Endothelial cell (in vitro differentiated cells): Measurements from ENCODE around the gene GLUD2. TPM values are rescaled to one million over a fixed set of nuclear protein-coding genes. Genes with fewer than 3 reads are reported as not detected.
A peak's percentile ranks its signal among the peaks of the same experiment; 100 is the strongest.
"Not testable (repeated sequence)": the region's sequence is repeated elsewhere in the genome, so short reads cannot be mapped to it uniquely, and the experiment has no call there.

Experiments
- DNase-seq: peaks from one replicate; pipeline ENCODE4 v3.0.0; 2021; ENCODE audit warnings: low spot score
- H3K27ac Mint-ChIP-seq: one replicate; pipeline ENCODE4 v1.8.0; 2021; ENCODE audit warnings: mixed read lengths, inconsistent platforms; ENCODE audit not compliant: unreplicated experiment
- H3K27me3 Mint-ChIP-seq: one replicate; pipeline ENCODE4 v1.8.0; 2021; ENCODE audit warnings: mild to moderate bottlenecking, moderate library complexity, mixed read lengths, inconsistent platforms; ENCODE audit not compliant: unreplicated experiment
- H3K36me3 Mint-ChIP-seq: one replicate; pipeline ENCODE4 v1.8.0; 2021; ENCODE audit warnings: mild to moderate bottlenecking, low read depth, mixed read lengths, inconsistent platforms; ENCODE audit not compliant: unreplicated experiment
- H3K4me1 Mint-ChIP-seq: one replicate; pipeline ENCODE4 v1.8.0; 2021; ENCODE audit warnings: mild to moderate bottlenecking, mixed read lengths, inconsistent platforms; ENCODE audit not compliant: unreplicated experiment
- H3K4me3 Mint-ChIP-seq: one replicate; pipeline ENCODE4 v1.8.0; 2021; ENCODE audit warnings: mild to moderate bottlenecking, mixed read lengths, inconsistent platforms; ENCODE audit not compliant: unreplicated experiment
- H3K9me3 Mint-ChIP-seq: one replicate; pipeline ENCODE4 v1.8.0; 2021; ENCODE audit warnings: mixed read lengths, inconsistent platforms; ENCODE audit not compliant: unreplicated experiment
- CTCF ChIP-seq: fragments of 200-600 bp; sonication (generic); IDR thresholded peaks from one replicate; pipeline ENCODE4 v1.5.0; 2021; ENCODE audit warnings: antibody characterized with exemption; ENCODE audit not compliant: unreplicated experiment
- long read RNA-seq: library from polyadenylated mRNA; unstranded; transcript quantifications from one replicate; pipeline ENCODE4 v2.0.0, GENCODE V29; 2020; ENCODE audit not compliant: unreplicated experiment
- total RNA-seq: library from RNA; stranded (reverse); fragmentation: NEBNext Ultra II Directional; extraction: Animal tissue kit (Norgen Biotek cat#: 25700); gene quantifications from one replicate; pipeline ENCODE4 v1.2.1, GENCODE V29; 2021; ENCODE audit not compliant: unreplicated experiment

GLUD2 gene
- total RNA-seq, result 0.46 TPM
- long read RNA-seq, result 0 reads

- H3K27me3 Mint-ChIP-seq, H3K9me3 Mint-ChIP-seq, H3K27ac Mint-ChIP-seq, H3K36me3 Mint-ChIP-seq, H3K4me3 Mint-ChIP-seq, H3K4me1 Mint-ChIP-seq: not testable (repeated sequence)
- peak; percentile 38 for TF ChIP-seq CTCF
- peak; percentile 55 for DNase-seq
Observed at GRCh38 chrX:121047441-121048419, at the start of gene GLUD2. GLUD2 (plus strand) TSS chrX:121047610; CDS start chrX:121047685, 75 bp downstream.

GRCh38 chrX:120999413-120999812 is 48.0 kb upstream of the GLUD2 start:
- H3K27ac Mint-ChIP-seq, result no peak overlapping the region
- H3K4me1 Mint-ChIP-seq, result no peaks in the 10 kb centered on the region
- H3K36me3 Mint-ChIP-seq, result no peaks in the 10 kb centered on the region
- no peaks in the 10 kb centered on the region for H3K9me3 Mint-ChIP-seq
- H3K27me3 Mint-ChIP-seq, result no peaks in the 10 kb centered on the region
- DNase-seq, result no peak
- TF ChIP-seq CTCF, result no peak
- no peak overlapping the region for H3K4me3 Mint-ChIP-seq

- Mint-ChIP-seq H3K27ac (no peak overlapping the region), H3K27me3 (no peaks in the 10 kb centered on the region), H3K4me1 (no peaks in the 10 kb centered on the region), H3K4me3 (no peak overlapping the region), H3K36me3 (no peaks in the 10 kb centered on the region), H3K9me3 (no peaks in the 10 kb centered on the region)
- TF ChIP-seq CTCF, result no peak
- no peak for DNase-seq
Observed at GRCh38 chrX:121000589-121000988, 46.8 kb upstream of the GLUD2 start.

GRCh38 chrX:121008920-121009319 is 38.5 kb upstream of the GLUD2 start:
- DNase-seq, result no peak
- H3K27me3 Mint-ChIP-seq, result no peaks in the 10 kb centered on the region
- no peaks in the 10 kb centered on the region for H3K36me3 Mint-ChIP-seq
- H3K27ac Mint-ChIP-seq, result no peak overlapping the region
- TF ChIP-seq CTCF, result no peak
- H3K4me1 Mint-ChIP-seq, result no peaks in the 10 kb centered on the region
- H3K4me3 Mint-ChIP-seq, result no peak overlapping the region
- no peaks in the 10 kb centered on the region for H3K9me3 Mint-ChIP-seq

GRCh38 chrX:121009764-121010163 is 37.6 kb upstream of the GLUD2 start:
- no peaks in the 10 kb centered on the region for H3K27me3 Mint-ChIP-seq
- no peak overlapping the region for H3K4me3 Mint-ChIP-seq
- no peak for DNase-seq
- TF ChIP-seq CTCF, result no peak
- H3K4me1 Mint-ChIP-seq, result no peaks in the 10 kb centered on the region
- no peaks in the 10 kb centered on the region for H3K36me3 Mint-ChIP-seq
- no peak overlapping the region for H3K27ac Mint-ChIP-seq
- no peaks in the 10 kb centered on the region for H3K9me3 Mint-ChIP-seq
